H1 (cell line): ENCODE data around the gene SMIM38. TPM values are rescaled to one million over a fixed set of nuclear protein-coding genes. Genes with fewer than 3 reads are reported as not detected.

Source experiments
- ASH2L ChIP-seq: fragments of 200-600, 300-600 bp; sonication (generic); IDR thresholded peaks from one replicate; pipeline ENCODE4 v1.7.1; 2017; ENCODE audit warnings: low read length
- ATF3 ChIP-seq: IDR thresholded peaks from 2 replicates; pipeline ENCODE4 v1.6.1; 2011; ENCODE audit warnings: low read depth, mild to moderate bottlenecking, low read length; ENCODE audit not compliant: insufficient read depth
- GTF2F1 ChIP-seq: IDR thresholded peaks from 2 replicates; pipeline ENCODE4 v1.6.1; 2012; ENCODE audit warnings: low read depth, low read length, improper control_type of control experiment, borderline replicate concordance
- RNF2 ChIP-seq: fragments of 200-900, 300-1000 bp; sonication (generic); IDR thresholded peaks from 2 replicates; pipeline ENCODE4 v1.7.1; 2016; ENCODE audit warnings: borderline replicate concordance, low read depth, mild to moderate bottlenecking, antibody characterized with exemption, low read length; ENCODE audit not compliant: poor library complexity, severe bottlenecking; ENCODE audit errors: missing control alignments
- polyA plus RNA-seq, 7 experiments: library from polyadenylated mRNA; depleted of rRNA in 3 of 7; stranded (reverse) in 5 of 7; unstranded in 2 of 7; fragments of >200 nt in 5 of 7; fragments of 200-250 nt in 2 of 7; gene quantifications; 1 replicate in 5 of 7; 2 replicates in 1 of 7; 4 replicates in 1 of 7; pipeline versions ENCODE4 v1.2.1 to v1.2.3, GENCODE V29; 2011 to 2013; ENCODE audit warnings: missing spikeins in 2 of 7, mixed read lengths in 2 of 7
- total RNA-seq: library from RNA; stranded (reverse); fragmentation: NEBNext Ultra II Directional; extraction: Animal tissue kit (Norgen Biotek cat#: 25700); gene quantifications from 2 replicates; pipeline ENCODE4 v1.2.1, GENCODE V29; 2021

The SMIM38 gene
- total and polyA plus RNA-seq, 2 of the 8 experiments (the other 6 are each of a cell fraction or from before 2014, with no cell fraction given): 0.17 to 0.20 TPM

GRCh38 chr11:69189059-69189458 is 33.3 kb downstream of the SMIM38 start (continued):
- TF ChIP-seq ASH2L (no peak), ATF3 (no peak), RNF2 (no peak), GTF2F1 (no peak)
